Esophagus muscularis mucosa (tissue), 4 donors: Measurements from ENCODE around the gene DAZAP1.

ENCODE experiments used
- EP300 ChIP-seq: sonication (generic); formaldehyde crosslinking; IDR thresholded peaks from one replicate; pipeline ENCODE4 v1.6.1; 2017; ENCODE audit warnings: antibody characterized with exemption
- POLR2A ChIP-seq: fragments of 450-650 bp; IDR thresholded peaks from one replicate; pipeline ENCODE4 v1.6.1; 2017; ENCODE audit warnings: antibody characterized with exemption, moderate library complexity, mild to moderate bottlenecking, low read depth
- POLR2AphosphoS5 ChIP-seq, 2 donors: sonication (generic); formaldehyde crosslinking; IDR thresholded peaks; one replicate each; pipeline ENCODE4 v1.6.1; 2017; ENCODE audit warnings: antibody characterized with exemption in 2 of 2
- TF ChIP-seq, protein P1 (sequence below), 3 experiments: fragments of 200-600 bp in 2 of 3; fragments of 450-650 bp in 1 of 3; sonication (generic) in 2 of 3; IDR thresholded peaks; one replicate each; pipeline ENCODE4 v1.5.1; 2017 to 2019; ENCODE audit warnings: antibody characterized with exemption in 3 of 3, mild to moderate bottlenecking in 2 of 3, moderate library complexity in 1 of 3

- TF ChIP-seq, protein P1, sequence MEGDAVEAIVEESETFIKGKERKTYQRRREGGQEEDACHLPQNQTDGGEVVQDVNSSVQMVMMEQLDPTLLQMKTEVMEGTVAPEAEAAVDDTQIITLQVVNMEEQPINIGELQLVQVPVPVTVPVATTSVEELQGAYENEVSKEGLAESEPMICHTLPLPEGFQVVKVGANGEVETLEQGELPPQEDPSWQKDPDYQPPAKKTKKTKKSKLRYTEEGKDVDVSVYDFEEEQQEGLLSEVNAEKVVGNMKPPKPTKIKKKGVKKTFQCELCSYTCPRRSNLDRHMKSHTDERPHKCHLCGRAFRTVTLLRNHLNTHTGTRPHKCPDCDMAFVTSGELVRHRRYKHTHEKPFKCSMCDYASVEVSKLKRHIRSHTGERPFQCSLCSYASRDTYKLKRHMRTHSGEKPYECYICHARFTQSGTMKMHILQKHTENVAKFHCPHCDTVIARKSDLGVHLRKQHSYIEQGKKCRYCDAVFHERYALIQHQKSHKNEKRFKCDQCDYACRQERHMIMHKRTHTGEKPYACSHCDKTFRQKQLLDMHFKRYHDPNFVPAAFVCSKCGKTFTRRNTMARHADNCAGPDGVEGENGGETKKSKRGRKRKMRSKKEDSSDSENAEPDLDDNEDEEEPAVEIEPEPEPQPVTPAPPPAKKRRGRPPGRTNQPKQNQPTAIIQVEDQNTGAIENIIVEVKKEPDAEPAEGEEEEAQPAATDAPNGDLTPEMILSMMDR (IDR thresholded peaks at IDR 0.05), result no peak
- TF ChIP-seq EP300, result no peak
- no peak for TF ChIP-seq POLR2A
- TF ChIP-seq POLR2AphosphoS5 (IDR thresholded peaks at IDR 0.05), result no peak
These were observed 33.6 kb downstream of the DAZAP1 start for GRCh38 chr19:1441022-1441426.
